ENCODE data around the gene CHML. TPM values are rescaled to one million over a fixed set of nuclear protein-coding genes. Genes with fewer than 3 reads are reported as not detected.
A peak's percentile ranks its signal among the peaks of the same experiment; 100 is the strongest.

Gene CHML
- total and polyA plus RNA-seq, 2 of the 8 experiments (the other 6 are each of a cell fraction or from before 2014, with no cell fraction given): 11.5 to 82.4 TPM

- TF ChIP-seq SP2 (IDR thresholded peaks at IDR 0.05; ENCODE audit: low read length) (no peak), EGR1 (IDR thresholded peaks at IDR 0.05; ENCODE audit: borderline replicate concordance, low read depth, low read length) (no peak), RBBP5 (IDR thresholded peaks at IDR 0.05; ENCODE audit: borderline replicate concordance, low read depth, low read length) (peak; percentile 24), POLR2A (IDR thresholded peaks at IDR 0.05; ENCODE audit: control extremely low read depth in 1 of 2, low read depth in 2 of 2, low read length in 2 of 2) (peak; percentile 30 to 96), TAF1 (IDR thresholded peaks at IDR 0.05; ENCODE audit: low read depth, low read length) (peak; percentile 95), PHF8 (conservative IDR thresholded peaks at IDR 0.05; ENCODE audit: low read depth, low read length) (peak; percentile 84), TBP (IDR thresholded peaks at IDR 0.05; ENCODE audit: low read depth, low read length) (peak; percentile 71), ASH2L (IDR thresholded peaks at IDR 0.05; ENCODE audit: low read length) (peak; percentile 6), BCL11A (IDR thresholded peaks at IDR 0.05; ENCODE audit: low read depth in 2 of 2, low read length in 2 of 2) (no peak), CREB1 (IDR thresholded peaks at IDR 0.05) (peak; percentile 41; the same call in 1 of the 2 replicates), RNF2 (IDR thresholded peaks at IDR 0.05; ENCODE audit: borderline replicate concordance, low read depth, low read length, missing control alignments, poor library complexity, severe bottlenecking) (no peak), CBX5 (IDR thresholded peaks at IDR 0.05; ENCODE audit: low read depth, low read length) (no peak), TAF7 (optimal IDR thresholded peaks at IDR 0.05; ENCODE audit: borderline replicate concordance, low read depth, low read length) (peak; percentile 52), SP4 (IDR thresholded peaks at IDR 0.05; ENCODE audit: low read length) (0 out of 2 replicates have a peak, but pooled peaks have one; percentile 23)
Observed at GRCh38 chr1:241640149-241640866, at the start of gene CHML, which contains the start of gene OPN3 (continued).

Data from H1 (cell line).